Upper lobe of left lung (tissue), 6 donors: ENCODE measurements around the gene VPS13C. TPM values are rescaled to one million over a fixed set of nuclear protein-coding genes. Genes with fewer than 3 reads are reported as not detected.

ENCODE experiments used
- ATAC-seq, 2 donors: fragments of 200-7000 bp; cut with Tn5 transposase; one replicate each; pipeline ENCODE4 v1.9.1; 2022; ENCODE audit warnings: mild to moderate bottlenecking in 2 of 2, moderate library complexity in 2 of 2; ENCODE audit not compliant: low FRiP score in 2 of 2
- DNase-seq, 2 donors: peaks; one replicate each; pipeline ENCODE4 v3.0.0-alpha.2; 2019 to 2020
- H3K27ac ChIP-seq, 4 donors: fragments of 200-600 bp; sonication (generic); one replicate each; pipeline ENCODE4 v1.5.1; 2016 to 2019
- H3K27me3 ChIP-seq, 4 donors: fragments of 200-600 bp; sonication (generic); one replicate each; pipeline ENCODE4 v1.5.1; 2017 to 2019
- H3K36me3 ChIP-seq, 4 donors: fragments of 200-600 bp; sonication (generic); one replicate each; pipeline ENCODE4 v1.5.1; 2016 to 2019
- H3K4me1 ChIP-seq, 4 donors: fragments of 200-600 bp; sonication (generic); one replicate each; pipeline ENCODE4 v1.5.1; 2018 to 2019
- H3K4me3 ChIP-seq, 4 donors: fragments of 200-600 bp; sonication (generic); one replicate each; pipeline ENCODE4 v1.5.1; 2017 to 2019; ENCODE audit warnings: mild to moderate bottlenecking in 2 of 4, moderate library complexity in 1 of 4
- H3K9me3 ChIP-seq, 4 donors: fragments of 200-600 bp; sonication (generic); one replicate each; pipeline ENCODE4 v1.5.1; 2018 to 2019
- CTCF ChIP-seq, 6 experiments: fragments of 450-650 bp in 4 of 6; fragments of 200-600 bp in 2 of 6; sonication (generic) in 2 of 6; IDR thresholded peaks; one replicate each; pipeline ENCODE4 v1.5.1; 2016 to 2019; ENCODE audit warnings: antibody characterized with exemption in 6 of 6
- EP300 ChIP-seq, 4 donors: sonication (generic); formaldehyde crosslinking; IDR thresholded peaks; one replicate each; pipeline ENCODE4 v1.5.1; 2017; ENCODE audit warnings: antibody characterized with exemption in 4 of 4, control low read depth in 2 of 4
- POLR2A ChIP-seq, 4 donors: fragments of 450-650 bp; IDR thresholded peaks; one replicate each; pipeline ENCODE4 v1.5.1; 2016 to 2017; ENCODE audit warnings: antibody characterized with exemption in 4 of 4, mild to moderate bottlenecking in 2 of 4
- POLR2AphosphoS5 ChIP-seq, 2 donors: sonication (generic); formaldehyde crosslinking; IDR thresholded peaks; one replicate each; pipeline ENCODE4 v1.5.1; 2017; ENCODE audit warnings: antibody characterized with exemption in 2 of 2
- WGBS, 2 donors: methylation state at CpG; one replicate each; pipeline ENCODE4 v1.1.5; 2017 to 2018; 5-methylcytosine and 5-hydroxymethylcytosine counted together
- total RNA-seq, 6 donors: library from RNA; depleted of rRNA in 4 of 6; stranded (reverse); fragments of >200 nt in 4 of 6; gene quantifications; one replicate each; pipeline versions ENCODE4 v1.1.0 to v1.2.1, GENCODE V29; 2016 to 2021
- donor health status: DM: no; HTN: no; CAD: no; lungs with moderate emphysema.
- donor health status: DM: no; HTN: yes; CAD: no; lungs with severe emphysema.

The VPS13C gene
- total RNA-seq, 6 donors from 2014 or later: 73.7 to 180 (median 97.4) TPM

DNA sequence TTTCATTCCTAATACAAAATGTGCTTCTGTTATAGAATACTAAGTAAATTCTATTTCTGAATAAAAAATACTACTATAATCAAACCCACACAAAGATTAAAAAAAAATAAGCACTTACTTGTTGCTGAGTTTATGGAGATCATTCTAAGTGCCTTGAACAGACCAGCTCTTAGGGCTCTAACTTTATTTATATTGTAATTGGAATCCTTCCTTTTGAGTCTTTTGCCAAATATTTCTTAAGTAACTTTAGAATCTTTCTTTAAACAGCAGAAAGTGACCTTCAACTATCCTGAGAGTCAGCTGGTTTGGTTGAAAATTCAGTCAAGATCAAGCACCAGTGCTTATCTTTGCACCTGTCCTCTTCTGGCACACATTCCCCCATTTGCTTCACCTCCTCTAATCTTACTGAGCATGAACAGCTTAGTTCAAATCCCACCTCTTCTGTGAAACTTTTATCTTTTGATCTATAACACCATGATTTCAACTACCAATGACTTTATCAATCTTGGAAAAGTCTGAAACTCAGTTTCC is 149.3 kb downstream of the VPS13C start:
- DNase-seq: no peak
- H3K27ac ChIP-seq: no peak overlapping the region
- no peaks in the 10 kb centered on the region for H3K27me3 ChIP-seq
- no peaks in the 10 kb centered on the region for H3K4me1 ChIP-seq
- TF ChIP-seq POLR2A (IDR thresholded peaks at IDR 0.05) (no peak), EP300 (IDR thresholded peaks at IDR 0.05) (no peak), CTCF (IDR thresholded peaks at IDR 0.05) (no peak), POLR2AphosphoS5 (IDR thresholded peaks at IDR 0.05) (no peak)
- no peaks in the 10 kb centered on the region for H3K9me3 ChIP-seq
- ATAC-seq: no peak
- H3K4me3 ChIP-seq: no peak overlapping the region
- H3K36me3 ChIP-seq: peaks cover 25 to 84% (median 41%) of the 10 kb centered on the region in 4 donors

DNA sequence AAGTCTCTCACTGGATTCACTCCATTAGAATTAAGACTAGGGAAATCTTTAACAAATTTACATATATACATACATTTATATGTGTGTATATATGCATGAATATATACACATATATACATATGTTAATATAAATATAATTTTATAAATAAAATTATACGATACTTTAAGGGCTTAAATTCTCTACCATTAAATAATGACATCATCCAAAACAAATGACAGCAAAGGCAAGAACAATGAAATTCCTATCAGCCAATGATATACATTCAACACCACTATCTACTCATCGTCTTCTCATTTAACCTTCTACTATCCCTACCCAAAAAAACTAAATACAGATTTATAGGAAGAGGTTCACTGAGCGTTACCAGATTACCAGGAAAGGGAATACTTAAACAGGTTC is 152.0 kb downstream of the VPS13C start:
- WGBS, 2 donors: 96 to 97% methylated on average over 3 of the region's 3 CpGs
- DNase-seq (no peak), ATAC-seq (no peak)
- Histone ChIP-seq H3K9me3 (no peaks in the 10 kb centered on the region), H3K4me3 (no peak overlapping the region), H3K4me1 (no peaks in the 10 kb centered on the region), H3K27ac (no peak overlapping the region), H3K36me3 (peaks cover 20 to 80% (median 27%) of the 10 kb centered on the region in 4 donors), H3K27me3 (no peaks in the 10 kb centered on the region)
- no peak for TF ChIP-seq POLR2AphosphoS5 (IDR thresholded peaks at IDR 0.05)
- TF ChIP-seq POLR2A (IDR thresholded peaks at IDR 0.05): no peak
- no peak for TF ChIP-seq EP300 (IDR thresholded peaks at IDR 0.05)
- TF ChIP-seq CTCF (IDR thresholded peaks at IDR 0.05): no peak

GRCh38 chr15:61907753-61908086 is 152.5 kb downstream of the VPS13C start:
- H3K9me3 ChIP-seq: no peaks in the 10 kb centered on the region
- DNase-seq (no peak), ATAC-seq (no peak)
- WGBS, 2 donors: 100% methylated on average over 1 of the region's 1 CpG
- no peaks in the 10 kb centered on the region for H3K27me3 ChIP-seq
- peaks cover 20 to 82% (median 27%) of the 10 kb centered on the region in 4 donors for H3K36me3 ChIP-seq
- no peak overlapping the region for H3K4me3 ChIP-seq
- no peaks in the 10 kb centered on the region for H3K4me1 ChIP-seq
- H3K27ac ChIP-seq: no peak overlapping the region
- TF ChIP-seq POLR2AphosphoS5 (IDR thresholded peaks at IDR 0.05): no peak
- no peak for TF ChIP-seq CTCF (IDR thresholded peaks at IDR 0.05)
- TF ChIP-seq EP300 (IDR thresholded peaks at IDR 0.05): no peak
- no peak for TF ChIP-seq POLR2A (IDR thresholded peaks at IDR 0.05)

DNA sequence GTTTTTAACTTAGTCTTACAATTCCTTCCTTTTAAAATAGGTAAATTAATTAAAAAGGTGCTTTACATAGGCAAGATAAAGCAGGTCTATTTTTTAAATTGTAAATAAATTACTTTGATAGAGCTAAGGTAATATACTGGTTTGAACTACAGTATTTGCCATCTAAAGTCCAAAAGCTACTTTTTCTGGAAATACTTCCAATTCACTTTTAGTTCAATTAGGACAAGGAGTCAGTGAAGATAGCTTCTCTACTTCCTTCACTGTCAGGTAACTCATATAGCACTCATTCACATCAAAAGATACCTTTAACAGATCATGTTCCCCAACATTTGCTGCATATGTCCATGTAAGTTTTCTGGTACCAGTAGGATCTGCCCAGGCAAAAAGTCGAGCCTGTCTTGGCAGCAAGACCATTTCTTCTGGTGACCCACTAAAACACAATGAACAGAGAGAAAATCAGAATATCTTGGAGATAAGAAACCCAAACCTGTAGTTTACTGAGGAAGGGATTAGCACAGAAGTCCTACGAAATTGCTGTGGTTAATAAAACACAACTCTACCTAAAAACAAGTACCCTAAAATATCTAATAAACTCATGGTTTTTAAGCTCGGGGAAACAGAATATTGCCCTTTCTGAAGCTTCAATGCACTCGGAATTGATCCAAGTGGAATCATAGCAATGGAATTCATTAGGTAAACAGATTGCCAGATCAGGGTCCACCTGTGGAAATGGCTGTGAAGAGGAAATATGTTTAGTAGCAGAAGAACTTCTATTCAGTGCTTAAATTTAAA is 153.1 kb downstream of the VPS13C start:
- Histone ChIP-seq H3K4me3 (no peak overlapping the region), H3K27ac (no peak overlapping the region), H3K27me3 (no peaks in the 10 kb centered on the region), H3K9me3 (no peaks in the 10 kb centered on the region), H3K4me1 (no peaks in the 10 kb centered on the region), H3K36me3 (peaks cover 20 to 83% (median 27%) of the 10 kb centered on the region in 4 donors)
- WGBS, 2 donors: 74 to 79% methylated on average over 4 of the region's 4 CpGs
- DNase-seq (no peak), ATAC-seq (no peak)
- no peak for TF ChIP-seq POLR2A (IDR thresholded peaks at IDR 0.05)
- TF ChIP-seq CTCF (IDR thresholded peaks at IDR 0.05): no peak
- TF ChIP-seq POLR2AphosphoS5 (IDR thresholded peaks at IDR 0.05): no peak
- no peak for TF ChIP-seq EP300 (IDR thresholded peaks at IDR 0.05)

DNA sequence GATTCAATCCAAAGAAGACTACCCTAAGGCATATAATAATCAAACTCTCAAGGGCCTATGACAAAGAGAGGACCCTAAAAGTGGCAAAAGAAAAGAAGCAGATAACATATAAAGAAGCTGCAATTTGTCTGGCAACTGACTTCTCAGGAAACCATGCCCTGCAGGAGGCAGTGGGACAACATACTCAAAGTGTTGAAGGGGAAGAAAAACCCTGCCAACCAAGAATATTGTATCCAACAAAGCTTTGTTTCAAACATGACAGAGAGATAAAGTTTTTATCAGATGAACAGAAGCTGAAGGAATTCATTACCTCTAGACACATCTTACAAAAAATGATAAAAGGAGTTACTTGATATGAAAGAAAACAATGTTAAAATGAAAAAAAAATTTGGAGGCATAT is 167.1 kb downstream of the VPS13C start:
- DNase-seq: no peak
- TF ChIP-seq POLR2A (IDR thresholded peaks at IDR 0.05) (no peak), EP300 (IDR thresholded peaks at IDR 0.05) (no peak)
- H3K36me3 ChIP-seq: peaks cover 0 to 39% (median 16%) of the 10 kb centered on the region in 4 donors
- no peaks in the 10 kb centered on the region for H3K4me1 ChIP-seq
- no peak overlapping the region for H3K27ac ChIP-seq
- H3K4me3 ChIP-seq: no peak overlapping the region
- H3K27me3 ChIP-seq: no peaks in the 10 kb centered on the region
- ATAC-seq: no peak
- H3K9me3 ChIP-seq: peaks cover 3 to 23% (median 16%) of the 10 kb centered on the region in 4 donors
